HG03196 (cell line): ENCODE data around the gene C4orf33.
"Not testable (repeated sequence)": the region's sequence is repeated elsewhere in the genome, so short reads cannot be mapped to it uniquely, and the experiment has no call there.

Experiments
- ATAC-seq: cut with Tn5 transposase; IDR thresholded peaks from one replicate; pipeline ENCODE4 v1.9.1; 2021; ENCODE audit not compliant: unreplicated experiment

Gene C4orf33

GRCh38 chr4:129126614-129127013 is 30.7 kb downstream of the C4orf33 start:
- ATAC-seq: not testable (repeated sequence)

GRCh38 chr4:129129143-129129542 is 33.2 kb downstream of the C4orf33 start:
- no peak for ATAC-seq

GRCh38 chr4:129131343-129131742 is 35.4 kb downstream of the C4orf33 start:
- ATAC-seq: no peak

GRCh38 chr4:129136433-129136832 is 40.5 kb downstream of the C4orf33 start:
- ATAC-seq: no peak

GRCh38 chr4:129138810-129139496 is 43.0 kb downstream of the C4orf33 start:
- no peak for ATAC-seq

GRCh38 chr4:129140521-129140920 is 44.6 kb downstream of the C4orf33 start:
- no peak for ATAC-seq

- ATAC-seq: no peak
Measured at GRCh38 chr4:129143359-129143758, 47.4 kb downstream of the C4orf33 start.

- no peak for ATAC-seq
Measured at GRCh38 chr4:129144755-129145206, 48.8 kb downstream of the C4orf33 start.

GRCh38 chr4:129145222-129145730 is 49.3 kb downstream of the C4orf33 start:
- no peak for ATAC-seq

- ATAC-seq: no peak
Measured at GRCh38 chr4:129146639-129147038, 50.7 kb downstream of the C4orf33 start.

GRCh38 chr4:129148892-129149291 is 52.9 kb downstream of the C4orf33 start:
- no peak for ATAC-seq

- no peak for ATAC-seq
Measured at GRCh38 chr4:129149906-129150305, 54.0 kb downstream of the C4orf33 start.

- ATAC-seq: no peak
Measured at GRCh38 chr4:129152350-129152749, 56.4 kb downstream of the C4orf33 start.

GRCh38 chr4:129153700-129154099 is 57.7 kb downstream of the C4orf33 start:
- no peak for ATAC-seq

GRCh38 chr4:129162450-129162849 is 66.5 kb downstream of the C4orf33 start:
- no peak for ATAC-seq

GRCh38 chr4:129163427-129163826 is 67.5 kb downstream of the C4orf33 start:
- ATAC-seq: no peak

GRCh38 chr4:129164243-129164642 is 68.3 kb downstream of the C4orf33 start:
- ATAC-seq: no peak
